GM20000 (cell line): ENCODE results near the gene KERA.

Experiments used
- DNase-seq: peaks from one replicate; pipeline ENCODE4 v3.0.0; 2012; ENCODE audit warnings: low spot score
- TF ChIP-seq, protein P1 (sequence below): IDR thresholded peaks from 2 replicates; pipeline ENCODE4 v1.5.1; 2012; ENCODE audit warnings: mild to moderate bottlenecking, control low read depth; ENCODE audit errors: extremely low read depth, missing control alignments

The KERA gene

DNA sequence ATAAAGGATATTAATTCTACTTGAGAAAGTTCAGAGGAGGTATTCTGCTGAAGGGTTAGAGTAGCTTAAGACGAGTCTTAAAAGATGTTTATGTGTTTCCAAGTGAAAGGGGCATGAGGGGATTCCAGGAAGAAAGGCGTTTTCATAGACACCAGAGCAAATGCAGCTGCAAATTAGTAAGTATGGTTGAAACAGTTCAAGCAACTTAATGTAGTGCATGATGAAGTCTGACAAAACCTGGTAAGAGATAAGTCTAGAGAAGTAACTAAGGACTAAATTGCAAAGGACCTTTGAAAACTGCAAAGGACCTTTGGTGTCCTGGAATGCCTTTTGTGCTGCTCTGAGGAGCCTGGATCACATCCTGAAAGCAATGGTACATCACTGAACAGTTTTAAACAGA lies 42.0 kb upstream of the KERA start:
- DNase-seq, result no peak
- TF ChIP-seq, protein P1, sequence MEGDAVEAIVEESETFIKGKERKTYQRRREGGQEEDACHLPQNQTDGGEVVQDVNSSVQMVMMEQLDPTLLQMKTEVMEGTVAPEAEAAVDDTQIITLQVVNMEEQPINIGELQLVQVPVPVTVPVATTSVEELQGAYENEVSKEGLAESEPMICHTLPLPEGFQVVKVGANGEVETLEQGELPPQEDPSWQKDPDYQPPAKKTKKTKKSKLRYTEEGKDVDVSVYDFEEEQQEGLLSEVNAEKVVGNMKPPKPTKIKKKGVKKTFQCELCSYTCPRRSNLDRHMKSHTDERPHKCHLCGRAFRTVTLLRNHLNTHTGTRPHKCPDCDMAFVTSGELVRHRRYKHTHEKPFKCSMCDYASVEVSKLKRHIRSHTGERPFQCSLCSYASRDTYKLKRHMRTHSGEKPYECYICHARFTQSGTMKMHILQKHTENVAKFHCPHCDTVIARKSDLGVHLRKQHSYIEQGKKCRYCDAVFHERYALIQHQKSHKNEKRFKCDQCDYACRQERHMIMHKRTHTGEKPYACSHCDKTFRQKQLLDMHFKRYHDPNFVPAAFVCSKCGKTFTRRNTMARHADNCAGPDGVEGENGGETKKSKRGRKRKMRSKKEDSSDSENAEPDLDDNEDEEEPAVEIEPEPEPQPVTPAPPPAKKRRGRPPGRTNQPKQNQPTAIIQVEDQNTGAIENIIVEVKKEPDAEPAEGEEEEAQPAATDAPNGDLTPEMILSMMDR, result no peak

DNA sequence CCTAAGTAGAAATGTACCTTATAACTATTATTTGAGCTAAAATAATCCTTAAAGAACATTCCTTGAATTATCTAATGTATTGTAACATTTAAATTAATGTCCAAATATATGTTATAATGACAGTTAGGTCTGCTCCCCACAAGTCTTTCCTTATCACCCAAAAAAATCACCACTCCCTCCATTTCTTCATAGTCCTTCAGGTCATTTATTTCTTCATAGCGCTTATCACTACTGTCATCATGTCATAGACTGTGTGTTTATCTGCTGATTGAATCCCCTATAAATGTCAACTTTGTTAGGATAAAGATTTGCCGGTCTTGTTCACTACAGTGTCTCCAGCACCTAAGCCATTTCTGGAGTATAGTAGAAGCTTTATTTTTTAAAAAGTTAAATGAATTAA lies 41.5 kb upstream of the KERA start:
- DNase-seq, result no peak
- TF ChIP-seq, protein P1, result no peak

DNA sequence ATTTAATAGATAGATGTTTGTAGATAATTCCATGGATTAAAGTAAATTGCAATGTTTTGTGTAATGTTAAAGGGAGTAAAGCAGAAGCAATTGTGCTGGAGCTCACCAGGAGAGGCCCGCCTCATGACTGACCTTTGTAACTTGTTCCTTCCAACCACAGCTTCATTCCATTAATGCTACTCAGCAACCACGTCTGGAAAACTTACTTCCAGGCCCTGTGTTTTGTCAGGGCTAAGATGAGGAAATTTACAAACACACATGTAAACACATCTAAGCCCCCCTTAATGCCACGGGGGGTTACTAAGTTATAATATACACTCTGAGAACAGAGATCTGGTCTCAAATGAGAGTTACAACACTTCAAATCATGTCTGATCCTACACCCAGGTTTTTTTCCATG lies 41.1 kb upstream of the KERA start:
- no peak for DNase-seq

DNA sequence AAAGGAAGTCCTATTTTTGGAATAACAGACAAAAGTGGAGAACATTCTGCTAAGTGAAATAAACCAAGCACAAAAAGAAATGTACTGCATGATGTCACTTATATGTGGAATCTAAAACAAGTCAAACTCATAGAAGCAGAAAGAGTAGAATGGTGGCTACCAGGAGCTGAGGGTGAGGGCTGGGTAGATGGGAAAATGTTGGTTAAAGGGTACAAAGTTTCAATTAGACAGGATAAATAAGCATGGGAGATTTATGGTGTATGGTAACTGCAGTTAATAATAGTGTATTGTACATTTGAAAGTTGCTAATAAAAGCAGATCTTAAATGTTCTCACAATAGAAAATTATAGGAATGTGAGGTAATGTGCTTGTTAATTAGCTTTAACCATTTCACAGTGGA lies 40.6 kb upstream of the KERA start:
- DNase-seq, result no peak

More for the DNA sequence above, 41.1 kb upstream of the KERA start:
- TF ChIP-seq, protein P1, result no peak

DNA sequence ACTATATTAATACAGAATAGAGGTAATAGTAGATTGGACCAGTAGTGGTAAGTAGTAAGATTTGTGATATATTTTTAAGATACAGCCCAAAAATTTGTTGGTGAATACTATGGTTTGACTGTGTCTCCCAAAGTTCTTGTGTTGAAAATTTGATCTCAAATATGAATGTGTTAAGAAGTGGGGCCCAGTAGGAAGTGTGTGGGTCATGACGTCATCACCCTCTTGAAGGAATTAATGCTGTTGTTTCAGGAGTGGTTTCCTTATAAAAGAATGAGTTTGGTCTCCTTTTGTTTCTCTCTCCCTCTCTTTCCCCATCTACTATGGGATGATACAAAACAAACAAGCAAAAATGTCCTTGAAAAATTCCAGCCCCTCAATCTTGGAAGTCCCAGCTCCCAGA lies 37.1 kb upstream of the KERA start:
- TF ChIP-seq, protein P1, result no peak
- no peak for DNase-seq

More for the DNA sequence above, 40.6 kb upstream of the KERA start:
- TF ChIP-seq, protein P1, result no peak

DNA sequence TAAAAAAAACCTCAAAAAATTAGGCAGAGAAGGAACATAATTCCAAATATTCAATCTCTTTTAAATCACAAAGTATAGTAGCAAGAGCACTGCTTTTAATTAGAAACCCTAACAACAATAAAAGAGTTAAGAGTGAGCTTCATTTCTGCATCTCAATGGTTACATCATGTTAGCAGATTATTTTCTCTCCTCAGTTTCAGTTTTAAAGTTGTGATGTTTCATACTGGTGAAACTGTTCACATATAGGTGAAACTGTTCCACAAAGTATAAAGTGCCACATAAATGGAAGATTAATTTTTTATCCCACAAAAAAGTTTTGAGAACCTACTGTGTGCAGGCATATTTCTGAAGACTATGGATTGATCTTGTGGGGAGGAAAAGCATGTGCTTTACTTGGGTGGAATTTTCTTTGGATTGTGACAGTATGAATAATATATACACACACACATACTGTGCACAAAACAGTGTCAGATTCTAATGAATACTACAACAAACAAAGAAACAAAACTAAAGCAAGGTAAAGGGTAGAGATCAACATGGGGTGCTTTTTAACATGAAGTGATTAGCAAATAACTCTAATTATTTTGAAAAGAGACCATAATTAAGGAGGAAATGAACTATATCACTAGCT lies 36.3 kb upstream of the KERA start:
- no peak for DNase-seq
- TF ChIP-seq, protein P1, result no peak

DNA sequence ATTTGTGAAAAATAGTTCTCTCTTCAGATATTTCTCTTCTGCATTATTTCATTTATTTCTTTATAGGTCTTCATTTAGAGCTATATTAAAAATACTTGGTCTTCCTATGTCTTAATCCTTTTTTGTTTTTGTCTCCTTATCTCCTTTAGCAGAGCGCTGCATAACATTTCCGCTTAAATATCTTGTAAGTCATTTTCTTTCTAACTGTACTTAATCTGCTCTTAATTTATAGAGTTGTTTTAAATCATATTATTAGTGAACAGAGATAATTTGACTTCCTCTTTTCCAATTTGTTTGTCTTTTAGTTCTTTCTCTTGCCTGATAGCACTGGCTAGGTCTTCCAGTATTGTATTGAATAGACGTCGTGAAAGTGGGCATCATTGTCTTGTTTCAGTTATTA lies 35.5 kb upstream of the KERA start:
- TF ChIP-seq, protein P1, result no peak
- no peak for DNase-seq
